ENCODE data around the gene CYP4F8.

GRCh38 chr19:15636026-15636425, 21.0 kb downstream of the CYP4F8 start:
- TF ChIP-seq CTCF (IDR thresholded peaks at IDR 0.05) (no peak), POLR2A (IDR thresholded peaks at IDR 0.05) (no peak)

Measured in thyroid gland (tissue), 4 donors.